H1 (cell line): Measurements from ENCODE around the gene ZBTB16. TPM values are rescaled to one million over a fixed set of nuclear protein-coding genes. Genes with fewer than 3 reads are reported as not detected.

Experiments
- CTCF ChIA-PET: fragments of 300-600 bp; sonication (Branson Sonifier 250); formaldehyde crosslinking; loops from one replicate; lab custom pipeline; 2021; ENCODE audit not compliant: partially characterized antibody; lab: Charles Lee
- POLR2A ChIA-PET: fragments of 300-600 bp; sonication (Branson Sonifier 250); formaldehyde crosslinking; loops from one replicate; lab custom pipeline; 2021; ENCODE audit warnings: inconsistent platforms; ENCODE audit not compliant: partially characterized antibody; lab: Charles Lee
- DNase-seq, 2 experiments: peaks; one replicate each; pipeline versions ENCODE4 v3.0.0 to v3.0.0-alpha.2; 2010 to 2022; ENCODE audit warnings: low spot score in 2 of 2, low read depth in 1 of 2, mixed read lengths in 1 of 2
- FAIRE-seq: peaks from 2 replicates; lab custom pipeline; 2011; peaks lifted over from hg19 to GRCh38; lab: Jason Lieb, UNC
- H2AFZ ChIP-seq: 2 replicates; pipeline ENCODE4 v1.8.1; 2012; ENCODE audit warnings: low read length, inconsistent platforms
- H2AK5ac ChIP-seq: 2 replicates; pipeline ENCODE4 v1.6.1; 2013; ENCODE audit warnings: low read depth, low read length
- H2BK120ac ChIP-seq: replicated peaks from 2 replicates; pipeline ENCODE3; 2013; ENCODE audit warnings: low read depth, low read length, inconsistent platforms
- H2BK12ac ChIP-seq: 2 replicates; pipeline ENCODE4 v1.6.1; 2013; ENCODE audit warnings: low read depth, low read length
- H2BK15ac ChIP-seq: 2 replicates; pipeline ENCODE4 v1.6.1; 2013; ENCODE audit warnings: low read length
- H2BK20ac ChIP-seq: 2 replicates; pipeline ENCODE4 v1.6.1; 2013; ENCODE audit warnings: low read length
- H2BK5ac ChIP-seq: 2 replicates; pipeline ENCODE4 v1.6.1; 2013; ENCODE audit warnings: low read depth, low read length
- H3K14ac ChIP-seq: 2 replicates; pipeline ENCODE4 v1.6.1; 2013; ENCODE audit warnings: inconsistent platforms; ENCODE audit not compliant: insufficient read length
- H3K18ac ChIP-seq: 2 replicates; pipeline ENCODE4 v1.6.1; 2013; ENCODE audit warnings: low read length; ENCODE audit errors: extremely low read depth
- H3K23ac ChIP-seq: 2 replicates; pipeline ENCODE4 v1.6.1; 2013; ENCODE audit warnings: inconsistent platforms; ENCODE audit not compliant: insufficient read length
- H3K23me2 ChIP-seq: 2 replicates; pipeline ENCODE4 v1.6.1; 2013; ENCODE audit warnings: low read depth, low read length
- H3K27ac ChIP-seq: 2 replicates; pipeline ENCODE4 v1.6.1; 2011; ENCODE audit warnings: low read depth, low read length, inconsistent platforms
- H3K27me3 ChIP-seq, 4 experiments: replicated peaks in 1 of 4; 1 replicate in 1 of 4; 2 replicates in 3 of 4; pipeline versions ENCODE4 v1.6.1 to v1.8.1; 2011 to 2013; ENCODE audit warnings: low read length in 3 of 4, mild to moderate bottlenecking in 3 of 4, inconsistent platforms in 2 of 4, mixed read lengths in 2 of 4, moderate library complexity in 1 of 4; ENCODE audit not compliant: control insufficient read depth in 3 of 4, insufficient read depth in 3 of 4; ENCODE audit errors: extremely low read depth in 1 of 4
- H3K36me3 ChIP-seq, 4 experiments: 2 replicates each; pipeline versions ENCODE4 v1.6.1 to v1.8.1; 2011 to 2013; ENCODE audit warnings: mild to moderate bottlenecking in 4 of 4, low read length in 3 of 4, moderate library complexity in 2 of 4, control low read depth in 1 of 4, inconsistent platforms in 1 of 4; ENCODE audit not compliant: insufficient read depth in 4 of 4, control insufficient read depth in 2 of 4
- H3K4ac ChIP-seq: replicated peaks from 2 replicates; pipeline ENCODE3; 2013; ENCODE audit warnings: low read length, low read depth, mixed read lengths, inconsistent platforms; ENCODE audit not compliant: insufficient read length
- H3K4me1 ChIP-seq, 4 experiments: replicated peaks in 1 of 4; 1 replicate in 1 of 4; 2 replicates in 3 of 4; pipeline versions ENCODE4 v1.6.1 to v1.8.1; 2011 to 2013; ENCODE audit warnings: low read length in 3 of 4, inconsistent platforms in 2 of 4, mixed read lengths in 1 of 4; ENCODE audit not compliant: insufficient read depth in 4 of 4, control insufficient read depth in 3 of 4
- H3K4me2 ChIP-seq, 2 experiments: 2 replicates each; pipeline versions ENCODE4 v1.6.1 to v1.8.1; 2011 to 2013; ENCODE audit warnings: low read depth in 2 of 2, low read length in 2 of 2, control low read depth in 1 of 2, inconsistent platforms in 1 of 2, mild to moderate bottlenecking in 1 of 2; ENCODE audit not compliant: insufficient read depth in 1 of 2
- H3K4me3 ChIP-seq, 4 experiments: fragments of 200-600, 300-600 bp in 1 of 4; sonication (generic), shearing (Covaris generic), sonication (Bioruptor Twin) in 1 of 4; 2 replicates each; pipeline versions ENCODE4 v1.5.1 to v1.8.1; 2011 to 2016; ENCODE audit warnings: low read length in 4 of 4, low read depth in 3 of 4, control low read depth in 2 of 4, inconsistent platforms in 2 of 4, mild to moderate bottlenecking in 2 of 4, mixed read lengths in 1 of 4, moderate library complexity in 1 of 4; ENCODE audit not compliant: insufficient read depth in 2 of 4; ENCODE audit errors: extremely low read depth in 1 of 4
- H3K56ac ChIP-seq: replicated peaks from 2 replicates; pipeline ENCODE3; 2013; ENCODE audit warnings: low read depth, mild to moderate bottlenecking, mixed read lengths, low read length, inconsistent platforms; ENCODE audit not compliant: insufficient read length
- H3K79me1 ChIP-seq: 2 replicates; pipeline ENCODE4 v1.6.1; 2013; ENCODE audit warnings: low read depth, low read length, control low read depth
- H3K79me2 ChIP-seq, 2 experiments: 2 replicates each; pipeline versions ENCODE4 v1.6.1 to v1.8.1; 2012 to 2013; ENCODE audit warnings: low read length in 2 of 2, mild to moderate bottlenecking in 2 of 2, inconsistent platforms in 1 of 2; ENCODE audit not compliant: insufficient read depth in 2 of 2, control insufficient read depth in 1 of 2
- H3K9ac ChIP-seq, 4 experiments: replicated peaks in 1 of 4; 1 replicate in 1 of 4; 2 replicates in 3 of 4; pipeline versions ENCODE4 v1.6.1 to v1.8.1; 2011 to 2013; ENCODE audit warnings: low read depth in 3 of 4, low read length in 3 of 4, control low read depth in 2 of 4, mild to moderate bottlenecking in 2 of 4, moderate library complexity in 2 of 4, inconsistent platforms in 1 of 4; ENCODE audit errors: extremely low read depth in 1 of 4
- H3K9me3 ChIP-seq, 2 experiments: 2 replicates each; pipeline versions ENCODE4 v1.6.1 to v1.8.1; 2012 to 2013; ENCODE audit warnings: mild to moderate bottlenecking in 2 of 2, moderate library complexity in 2 of 2, control low read depth in 1 of 2, inconsistent platforms in 1 of 2, low read depth in 1 of 2, low read length in 1 of 2, mixed read lengths in 1 of 2; ENCODE audit not compliant: insufficient read depth in 2 of 2
- H4K20me1 ChIP-seq, 2 experiments: replicated peaks in 1 of 2; 2 replicates each; pipeline versions ENCODE3 to v1.8.1; 2011 to 2013; ENCODE audit warnings: inconsistent platforms in 2 of 2, low read length in 2 of 2, mild to moderate bottlenecking in 1 of 2; ENCODE audit not compliant: insufficient read depth in 2 of 2, control insufficient read depth in 1 of 2
- H4K5ac ChIP-seq: 2 replicates; pipeline ENCODE4 v1.6.1; 2013; ENCODE audit warnings: low read length, low read depth, mixed read lengths, inconsistent platforms; ENCODE audit not compliant: insufficient read length
- H4K8ac ChIP-seq: 2 replicates; pipeline ENCODE4 v1.8.0; 2013; ENCODE audit warnings: mild to moderate bottlenecking, moderate library complexity, low read length, inconsistent platforms; ENCODE audit not compliant: insufficient read depth; ENCODE audit errors: extremely low read depth
- H4K91ac ChIP-seq: replicated peaks from 2 replicates; pipeline ENCODE3; 2013; ENCODE audit warnings: low read length, mixed read lengths, inconsistent platforms; ENCODE audit not compliant: insufficient read length
- ASH2L ChIP-seq: fragments of 200-600, 300-600 bp; sonication (generic); IDR thresholded peaks from one replicate; pipeline ENCODE4 v1.7.1; 2017; ENCODE audit warnings: low read length
- ATF2 ChIP-seq: IDR thresholded peaks from 2 replicates; pipeline ENCODE4 v1.6.1; 2012; ENCODE audit warnings: low read length, inconsistent platforms
- CTCF ChIP-seq, 3 experiments: IDR thresholded peaks; 1 replicate in 2 of 3; 2 replicates in 1 of 3; pipeline versions ENCODE4 v1.5.1 to v1.6.1; 2011; ENCODE audit warnings: low read length in 3 of 3, mild to moderate bottlenecking in 3 of 3, inconsistent platforms in 2 of 3, low read depth in 1 of 3, moderate library complexity in 1 of 3; ENCODE audit not compliant: insufficient read depth in 1 of 3; ENCODE audit errors: control extremely low read depth in 1 of 3
- EZH2 ChIP-seq: fragments of 200-600 bp; sonication (generic); IDR thresholded peaks from 2 replicates; pipeline ENCODE4 v1.7.1; 2012; ENCODE audit warnings: low read depth, mild to moderate bottlenecking, moderate library complexity, low read length, inconsistent platforms; ENCODE audit not compliant: severe bottlenecking
- SP4 ChIP-seq: IDR thresholded peaks from 2 replicates; pipeline ENCODE4 v1.6.1; 2012; ENCODE audit warnings: low read length, inconsistent platforms
- SRF ChIP-seq: IDR thresholded peaks from 2 replicates; pipeline ENCODE4 v1.6.1; 2011; ENCODE audit warnings: mild to moderate bottlenecking, low read depth, low read length, moderate library complexity
- USF2 ChIP-seq: IDR thresholded peaks from 2 replicates; pipeline ENCODE4 v1.6.1; 2011; ENCODE audit warnings: low read length, improper control_type of control experiment
- WGBS, 2 experiments: shearing (Covaris generic) in 1 of 2; methylation state at CpG; one replicate each; pipeline versions ENCODE4 v1.1.6 to v1.1.7; 2013 to 2015; ENCODE audit warnings: low lambda C conversion rate in 2 of 2, mixed read lengths in 2 of 2, inconsistent platforms in 1 of 2, low coverage in 1 of 2, missing lambda C conversion rate in 1 of 2; ENCODE audit not compliant: insufficient replicate concordance in 2 of 2, insufficient coverage in 1 of 2, insufficient read length in 1 of 2; ENCODE audit errors: extremely low coverage in 1 of 2, missing lambda C conversion rate in 1 of 2; 5-methylcytosine and 5-hydroxymethylcytosine counted together
- polyA plus RNA-seq, 7 experiments: library from polyadenylated mRNA; depleted of rRNA in 3 of 7; stranded (reverse) in 5 of 7; unstranded in 2 of 7; fragments of >200 nt in 5 of 7; fragments of 200-250 nt in 2 of 7; gene quantifications; 1 replicate in 5 of 7; 2 replicates in 1 of 7; 4 replicates in 1 of 7; pipeline versions ENCODE4 v1.2.1 to v1.2.3, GENCODE V29; 2011 to 2013; ENCODE audit warnings: missing spikeins in 2 of 7, mixed read lengths in 2 of 7
- total RNA-seq: library from RNA; stranded (reverse); fragmentation: NEBNext Ultra II Directional; extraction: Animal tissue kit (Norgen Biotek cat#: 25700); gene quantifications from 2 replicates; pipeline ENCODE4 v1.2.1, GENCODE V29; 2021

ZBTB16 gene
- total and polyA plus RNA-seq, 2 of the 8 experiments (the other 6 are each of a cell fraction or from before 2014, with no cell fraction given), result 0.12 to 0.61 TPM

- Histone ChIP-seq H3K79me1 (no peaks in the 10 kb centered on the region), H3K56ac (no peak overlapping the region), H4K8ac (peak overlapping the region; percentile 12), H2BK15ac (no peak overlapping the region), H4K5ac (no peak overlapping the region), H3K4ac (no peak overlapping the region), H3K23ac (no peak overlapping the region), H2AFZ (no peak overlapping the region), H2BK12ac (no peak overlapping the region), H2AK5ac (no peak overlapping the region), H2BK20ac (no peak overlapping the region), H3K27me3 (no peaks in the 10 kb centered on the region), H3K18ac (no peak overlapping the region), H3K4me3 (no peak overlapping the region), H3K27ac (no peak overlapping the region), H3K23me2 (no peaks in the 10 kb centered on the region), H2BK5ac (no peak overlapping the region), H3K14ac (no peak overlapping the region), H3K9me3 (no peaks in the 10 kb centered on the region), H3K36me3 (no peaks in the 10 kb centered on the region), H4K20me1 (no peaks in the 10 kb centered on the region), H3K79me2 (no peaks in the 10 kb centered on the region), H3K4me2 (no peak overlapping the region), H4K91ac (peak overlapping the region; percentile 25), H3K9ac (no peak overlapping the region), H2BK120ac (no peak overlapping the region), H3K4me1 (peaks cover 0 to 3% (median under 1%) of the 10 kb centered on the region in 4 experiments; a peak in 2 of 7 replicates)
- FAIRE-seq (no peak), DNase-seq (no peak)
- POLR2A ChIA-PET, result interaction anchor here (1.6 kb wide), 1 partner anchor 8 kb away, joined by 6 read pairs; no protein-coding TSS in a partner anchor
- WGBS, 2 experiments, result 96% methylated on average over 10 of the region's 10 CpGs; no CpG with 5 or more reads in 1 of the 2 experiments
- CTCF ChIA-PET, result interaction anchor here (0.8 to 2.5 kb wide), 8 partner anchors 9 to 213 kb away, joined by 3 to 9 read pairs (median 4); no protein-coding TSS in a partner anchor
- TF ChIP-seq ATF2 (no peak), SRF (no peak), SP4 (no peak), ASH2L (no peak), CTCF (IDR thresholded peaks at IDR 0.05; ENCODE audit: control extremely low read depth in 1 of 3, insufficient read depth in 1 of 3, low read depth in 1 of 3, low read length in 3 of 3) (no peak), USF2 (no peak), EZH2 (no peak)
These were observed 49.1 kb downstream of the ZBTB16 start for GRCh38 chr11:114108501-114109205.
